ENCODE results near the gene SCML2. TPM values are rescaled to one million over a fixed set of nuclear protein-coding genes. Genes with fewer than 3 reads are reported as not detected.
"Not testable (repeated sequence)": the region's sequence is repeated elsewhere in the genome, so short reads cannot be mapped to it uniquely, and the experiment has no call there.

The SCML2 gene
- polyA plus RNA-seq (2013, experiment 1 of 2; ENCODE audit: insufficient read length), result 3.1 TPM
- 2.4 TPM for polyA plus RNA-seq (2013, experiment 2 of 2; ENCODE audit: insufficient read length)

DNA sequence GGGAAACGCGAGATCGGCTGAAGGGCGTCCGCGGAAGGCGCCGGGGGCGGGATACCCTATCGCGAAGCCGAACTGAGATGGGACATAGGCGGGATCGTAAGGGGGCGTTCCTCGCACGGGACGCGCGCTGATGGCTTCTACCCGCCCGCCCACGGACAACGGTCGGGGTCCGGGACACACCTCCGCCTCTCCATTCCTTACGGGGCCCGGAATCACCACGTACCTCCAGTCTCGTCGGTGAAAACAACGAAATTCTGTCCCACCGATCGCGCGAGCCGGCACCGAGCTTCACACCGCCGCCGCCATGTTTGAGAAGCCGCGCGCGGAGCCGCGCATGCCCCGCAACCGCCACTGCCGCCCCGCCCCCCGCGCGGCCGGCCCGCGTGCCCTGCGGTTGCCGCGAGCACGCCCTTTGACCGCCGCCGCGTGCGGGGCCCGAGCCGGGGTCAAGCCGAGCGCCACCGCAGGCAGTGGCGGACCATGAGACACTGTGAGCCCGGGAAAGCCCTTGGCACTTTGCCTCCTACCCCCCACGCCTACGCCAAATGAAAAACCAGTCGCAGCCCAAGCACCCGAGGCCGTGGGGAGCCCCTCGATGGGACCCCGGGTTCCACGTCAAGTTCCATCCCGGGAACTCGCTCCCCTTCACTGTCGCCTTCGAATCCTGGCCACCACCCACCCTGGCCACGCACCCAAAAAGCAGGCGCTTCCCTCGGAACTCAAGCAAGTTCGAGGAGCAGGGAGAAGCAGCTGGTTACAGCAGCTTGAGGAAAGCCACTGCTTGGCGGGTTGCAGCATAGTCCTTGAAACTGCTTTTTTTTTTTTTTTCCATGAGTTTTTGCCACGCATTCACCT is at the start of gene SCML2:
SCML2 (minus strand) TSS at position 320 of the 855 bp plus-strand sequence. CDS start 20,617 bp downstream, outside the sequence.
- DNase-seq, result peak; percentile 33

DNA sequence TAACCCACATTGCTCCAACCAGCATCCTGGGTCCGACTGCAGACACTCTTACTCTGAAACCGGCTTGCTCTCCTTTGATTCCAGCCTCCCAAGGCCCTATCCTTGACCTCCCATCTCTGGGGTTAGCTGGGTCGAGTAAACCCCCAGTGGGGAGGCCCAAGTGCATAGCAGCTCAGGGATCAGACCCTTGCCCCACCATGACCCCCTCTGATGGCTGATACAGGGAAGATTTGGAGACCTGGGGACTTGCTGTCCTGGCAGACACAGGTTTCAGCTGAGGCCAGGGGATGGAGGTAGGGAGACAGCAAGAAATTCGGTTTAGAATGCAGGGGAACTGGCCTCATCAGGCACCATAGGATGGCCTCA is 47.3 kb upstream of the SCML2 start:
- DNase-seq, result no peak

DNA sequence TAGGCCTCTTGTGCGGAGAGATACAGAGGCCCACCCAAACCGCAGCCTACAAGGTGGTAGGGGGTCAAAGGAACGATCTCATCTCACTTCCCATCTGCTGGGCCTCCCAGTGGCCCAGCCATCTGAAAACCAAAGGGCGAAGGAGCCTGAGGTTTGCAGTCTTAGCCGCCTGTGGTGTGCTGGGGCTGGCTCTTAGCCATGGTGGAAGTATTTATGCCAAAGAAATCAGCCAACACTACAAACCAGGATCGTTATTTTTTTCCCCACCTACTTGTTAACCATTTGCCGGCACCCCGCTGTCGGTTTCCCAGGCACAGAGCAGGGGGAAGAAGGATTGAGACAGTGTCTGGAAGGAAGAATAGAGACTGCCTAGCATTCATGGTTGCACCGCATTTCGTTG is 40.0 kb upstream of the SCML2 start:
- no peak for DNase-seq

DNA sequence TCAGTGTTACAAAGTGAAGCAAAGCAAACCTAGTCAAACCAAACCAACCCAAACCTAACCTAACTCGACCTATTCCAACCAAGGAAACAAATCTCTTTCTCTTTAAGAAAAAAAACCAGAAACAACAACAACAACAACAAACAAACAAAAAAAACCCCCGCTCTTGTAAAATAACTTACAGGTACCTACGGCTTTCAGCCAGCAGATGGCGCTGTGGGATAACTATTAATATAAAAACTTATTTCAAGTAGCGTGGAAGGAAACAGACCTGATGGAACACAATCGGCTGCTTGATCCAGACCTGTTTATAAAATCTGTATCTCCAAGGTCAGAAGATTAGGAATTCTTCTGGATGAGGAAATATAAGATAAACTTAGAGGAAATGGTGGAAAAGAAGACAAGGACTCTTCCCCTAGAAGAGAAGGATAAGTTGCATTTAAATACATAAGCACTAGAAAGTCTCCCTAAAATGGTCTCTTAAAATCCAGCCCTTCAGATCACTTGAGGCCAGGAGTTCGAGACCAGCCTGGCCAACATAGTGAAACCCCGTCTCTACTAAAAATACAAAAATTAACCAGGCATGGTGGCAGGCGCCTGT is 36.6 kb upstream of the SCML2 start:
- DNase-seq, result peak; percentile 34

DNA sequence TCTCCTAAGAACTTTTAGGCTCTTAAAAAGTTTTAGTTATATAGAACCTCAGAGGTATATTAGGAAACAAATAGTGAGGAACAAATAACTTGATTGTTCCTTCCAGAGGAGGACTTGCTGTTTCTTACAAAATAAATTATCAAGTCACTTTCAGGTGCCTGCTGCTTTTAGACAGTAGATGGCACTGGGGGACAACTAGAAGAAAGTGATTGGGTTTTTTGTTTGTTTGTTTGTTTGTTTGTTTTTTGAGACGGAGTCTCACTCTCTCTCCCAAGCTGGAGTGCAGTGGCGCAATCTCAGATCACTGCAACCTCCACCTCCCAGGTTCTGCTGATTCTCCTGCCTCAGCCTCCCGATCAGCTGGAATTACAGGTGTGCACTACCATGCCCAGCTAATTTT is 35.5 kb upstream of the SCML2 start:
- no peak for DNase-seq

DNA sequence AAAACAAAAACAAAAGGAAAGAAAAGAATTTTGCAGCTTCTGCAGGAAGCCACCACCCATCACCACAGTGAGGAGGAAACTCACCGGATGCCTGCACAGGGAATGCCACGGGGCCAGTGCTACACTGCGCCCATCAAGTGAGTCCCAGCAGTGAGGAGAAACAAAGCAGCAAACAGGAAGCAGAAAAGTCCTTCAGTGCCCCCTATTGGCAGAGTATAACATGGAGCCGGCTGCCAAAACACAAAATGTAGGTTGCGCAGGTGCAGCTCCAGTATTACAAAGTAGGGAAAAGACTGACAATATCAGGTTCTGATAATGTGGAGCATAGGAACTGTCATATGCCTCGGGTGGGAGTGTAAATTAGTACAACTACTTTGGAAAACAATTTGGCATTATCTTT is 23.3 kb upstream of the SCML2 start:
- DNase-seq, result peak; percentile 12

DNA sequence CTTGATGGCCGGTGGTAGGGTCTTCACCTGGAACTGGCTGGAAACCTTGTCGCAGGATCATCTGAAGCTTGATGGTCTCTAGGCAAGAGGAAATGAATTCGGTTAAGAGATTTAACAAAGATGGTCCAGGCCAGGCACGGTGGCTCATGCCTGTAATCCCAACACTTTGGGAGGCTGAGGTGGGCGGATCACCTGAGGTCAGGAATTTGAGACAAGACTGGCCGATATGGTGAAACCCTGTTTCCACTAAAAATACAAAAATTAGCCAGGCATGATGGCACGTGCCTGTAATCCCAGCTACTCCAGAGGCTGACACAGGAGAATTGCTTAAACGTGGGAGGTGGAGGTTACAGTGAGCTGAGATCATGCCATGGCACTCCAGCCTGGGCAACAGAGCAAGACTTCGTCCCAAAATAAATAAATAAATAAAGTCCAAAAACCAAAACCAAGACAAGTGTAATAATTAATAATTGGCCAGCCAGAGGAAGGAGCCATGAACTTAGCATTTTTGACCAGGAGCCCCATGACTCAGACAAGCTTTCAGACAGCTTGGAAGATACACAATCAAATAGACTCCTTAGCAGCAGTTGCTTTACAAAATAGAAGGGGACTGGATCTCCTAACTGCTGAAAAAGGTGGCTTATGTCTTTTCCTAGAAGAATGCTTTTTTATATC is 20.8 kb upstream of the SCML2 start:
- DNase-seq, result not testable (repeated sequence)

DNA sequence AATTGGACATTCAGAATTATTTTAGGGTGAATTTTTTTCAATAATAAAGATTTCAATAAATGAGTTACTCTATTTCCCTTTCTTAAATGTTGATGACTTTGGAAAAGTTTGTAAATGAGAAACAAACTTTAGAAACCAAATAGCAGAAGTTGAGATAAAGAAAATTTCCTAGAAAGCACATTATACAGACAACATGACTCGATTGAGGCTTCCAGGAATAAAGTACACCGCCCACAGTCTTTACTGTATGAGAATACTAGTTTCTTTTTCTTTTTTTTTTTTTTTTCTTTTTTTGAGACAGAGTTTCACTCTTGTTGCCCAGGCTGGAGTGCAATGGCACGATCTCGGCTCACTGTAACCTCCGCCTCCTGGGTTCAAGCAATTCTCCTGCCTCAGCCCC is 14.6 kb upstream of the SCML2 start:
- DNase-seq, result not testable (repeated sequence)

DNA sequence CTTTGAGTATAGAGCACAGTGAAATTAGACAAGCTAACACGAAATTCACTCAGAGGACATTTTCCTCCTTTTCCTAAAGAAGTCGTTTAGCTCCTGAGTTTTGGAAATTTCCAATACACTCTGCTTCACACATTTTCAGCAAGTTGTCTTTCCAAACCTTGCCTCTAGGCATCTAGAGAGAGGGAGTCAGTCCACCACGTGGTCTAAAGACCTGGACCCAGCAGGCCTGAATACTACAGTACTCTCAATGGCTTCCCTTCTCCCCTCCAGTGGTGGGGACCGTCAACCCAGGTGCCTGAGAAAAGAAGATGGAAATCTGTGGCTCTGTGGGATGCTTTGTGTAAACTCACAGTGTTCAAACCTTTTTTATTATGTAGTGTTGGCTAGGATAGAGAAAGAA is 13.9 kb upstream of the SCML2 start:
- no peak for DNase-seq

DNA sequence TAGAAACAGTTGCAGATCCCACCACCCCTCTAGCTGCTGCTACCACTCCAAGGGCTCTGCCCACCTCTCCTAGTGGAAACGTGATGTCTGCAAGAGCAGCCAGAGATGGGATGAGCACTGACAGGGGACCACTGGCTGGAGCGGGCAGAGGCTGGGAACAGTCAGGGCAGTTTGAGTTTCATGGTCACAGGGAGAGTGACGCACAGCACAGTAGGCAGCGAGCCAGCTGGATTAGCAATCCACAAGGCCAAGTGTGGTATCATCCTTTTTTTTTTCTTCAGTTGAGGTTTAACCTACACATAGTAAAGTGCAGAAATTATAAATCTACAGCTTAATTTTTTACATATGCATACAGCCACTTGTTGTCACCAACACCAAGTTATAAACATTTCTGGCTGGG is 6.4 kb upstream of the SCML2 start:
- no peak for DNase-seq

DNA sequence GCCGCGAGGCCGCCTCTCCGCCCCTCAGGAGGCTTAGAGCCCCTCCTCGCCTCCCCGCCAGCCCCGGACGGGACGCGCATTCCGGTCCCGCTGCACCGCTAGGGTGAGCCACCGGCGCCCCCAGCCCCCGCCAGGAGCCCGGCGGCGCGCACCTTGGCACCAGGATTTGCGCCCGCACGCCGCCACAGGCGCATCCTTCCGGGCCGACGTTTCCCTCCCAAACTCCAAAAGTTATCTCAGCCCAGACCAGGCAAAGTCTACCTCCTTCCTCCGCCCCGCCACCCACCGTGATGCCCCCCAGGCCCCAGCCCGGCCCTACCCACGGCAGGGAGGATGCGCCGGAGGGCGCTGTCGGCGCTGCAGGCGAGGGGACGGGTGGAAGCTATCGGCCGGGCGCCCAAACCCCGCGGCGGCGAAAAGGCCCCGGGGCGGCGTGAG is 538 bp downstream of the SCML2 start:
- no peak for DNase-seq

DNA sequence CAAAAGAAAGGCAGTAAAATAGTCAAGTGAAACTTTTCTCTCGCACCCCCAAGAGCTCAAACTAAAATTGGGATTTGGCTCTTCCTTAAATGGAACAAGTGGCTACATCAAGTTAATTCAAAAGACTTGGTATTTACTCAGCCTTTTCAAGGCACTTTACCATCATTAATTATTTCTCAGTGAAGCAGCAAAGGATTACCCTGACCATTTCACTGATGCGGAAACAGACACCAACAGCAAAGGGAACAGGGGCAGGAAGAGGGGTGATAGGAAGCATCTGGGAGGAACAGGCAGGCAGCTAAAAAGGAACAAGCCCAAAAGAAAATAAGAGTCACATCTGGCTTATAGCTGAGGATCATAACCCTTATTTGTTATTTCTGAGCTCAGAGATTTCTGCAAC is 2.7 kb downstream of the SCML2 start:
- DNase-seq, result no peak

DNA sequence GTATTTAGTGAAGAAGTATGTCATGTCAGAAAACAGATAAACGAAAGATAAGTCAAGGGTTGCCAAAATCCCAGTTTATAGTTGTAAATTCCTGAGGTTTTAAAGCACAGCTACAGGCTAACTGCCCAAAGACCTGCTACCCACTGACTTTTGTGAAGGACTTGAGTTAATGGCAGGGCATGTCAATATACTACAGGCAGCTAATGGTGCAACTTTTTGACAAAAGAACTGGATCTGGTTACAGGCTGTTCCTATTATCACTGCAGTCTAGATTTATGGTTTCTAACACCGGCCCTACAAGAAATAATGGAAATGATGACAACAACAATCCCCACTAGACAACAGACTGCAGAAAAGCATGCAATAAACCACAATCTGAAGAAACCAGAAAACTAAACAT is 6.4 kb downstream of the SCML2 start:
- peak; percentile 5 for DNase-seq

DNA sequence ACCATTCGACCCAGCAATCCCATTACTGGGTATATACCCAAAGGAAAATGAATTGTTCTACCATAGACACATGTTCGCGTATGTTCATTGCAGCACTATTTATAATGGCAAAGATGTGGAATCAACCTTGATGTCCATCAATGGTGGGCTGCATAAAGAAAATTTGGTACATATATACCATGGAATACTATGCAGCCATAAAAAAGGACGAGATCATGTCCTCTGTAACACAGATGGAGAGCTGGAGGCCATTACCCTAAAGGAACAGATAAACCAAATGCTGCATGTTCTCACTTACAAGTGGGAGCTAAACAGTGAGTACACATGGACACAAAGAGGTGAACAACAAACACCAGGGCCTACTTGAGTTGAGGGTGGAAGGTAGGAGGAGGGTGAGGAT is 45.1 kb downstream of the SCML2 start:
- DNase-seq, result no peak

DNA sequence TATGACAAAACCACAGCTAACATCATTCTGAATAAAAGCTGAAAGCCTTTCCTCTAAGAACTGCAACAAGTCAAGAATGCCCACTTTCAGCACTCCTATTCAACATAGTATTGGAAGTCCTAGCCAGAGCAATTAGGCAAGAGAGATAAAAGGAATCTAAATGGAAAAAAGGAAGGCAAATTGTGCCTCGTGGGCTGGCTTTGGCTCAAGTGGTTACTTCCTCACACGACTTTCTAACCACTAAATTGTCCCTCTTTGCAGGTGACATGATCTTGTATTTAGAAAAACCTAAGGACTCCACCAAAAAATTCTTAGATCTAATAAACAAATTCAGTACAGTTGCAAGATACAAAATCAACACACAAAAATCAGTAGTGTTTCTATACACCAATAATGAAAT is 57.2 kb downstream of the SCML2 start:
- DNase-seq, result no peak

DNA sequence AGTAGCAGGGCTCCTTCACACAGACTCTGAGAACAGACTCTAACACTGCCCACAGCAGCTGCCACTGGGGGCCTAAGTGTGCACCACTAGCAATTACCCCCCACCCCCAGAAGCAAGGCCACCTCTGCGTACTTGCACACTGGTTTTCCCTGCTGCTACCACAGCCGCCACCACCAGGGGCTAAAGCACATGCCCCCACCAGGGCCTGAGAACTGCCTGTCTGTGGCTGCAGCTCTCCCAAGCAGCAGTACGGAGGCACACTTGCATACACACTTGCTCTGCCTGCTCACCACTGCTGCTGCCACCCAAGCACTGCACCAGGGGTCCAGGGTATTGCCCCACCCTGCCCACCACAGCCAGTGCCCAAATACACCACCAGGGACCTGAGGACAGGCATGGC is 59.6 kb downstream of the SCML2 start:
- DNase-seq, result no peak

DNA sequence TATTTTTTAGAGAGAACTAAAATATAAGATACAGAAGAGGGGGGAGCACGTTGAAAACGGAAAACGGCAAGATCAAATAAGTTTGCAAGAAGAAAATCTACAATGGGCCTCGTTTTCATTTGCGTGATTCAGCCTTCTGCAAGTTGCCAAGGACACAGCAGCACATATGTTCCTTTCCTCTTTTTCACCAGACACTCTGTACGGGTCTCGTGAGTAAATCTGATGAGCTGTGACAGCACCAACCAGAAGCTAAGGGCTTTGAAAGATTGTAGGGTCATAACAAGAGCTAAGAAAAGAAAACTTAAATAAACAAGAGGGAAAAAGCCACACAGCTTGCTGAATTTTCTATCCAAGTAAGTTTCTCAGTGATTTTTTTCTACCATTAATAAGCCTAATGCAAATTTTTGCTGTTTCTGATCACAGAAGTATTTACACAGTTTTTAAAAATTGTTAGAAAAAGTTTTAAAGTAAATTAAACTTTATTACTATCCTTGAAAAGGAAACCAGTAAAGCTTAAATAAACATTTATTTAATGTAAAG is 63.4 kb downstream of the SCML2 start:
- DNase-seq, result peak; percentile 28

DNA sequence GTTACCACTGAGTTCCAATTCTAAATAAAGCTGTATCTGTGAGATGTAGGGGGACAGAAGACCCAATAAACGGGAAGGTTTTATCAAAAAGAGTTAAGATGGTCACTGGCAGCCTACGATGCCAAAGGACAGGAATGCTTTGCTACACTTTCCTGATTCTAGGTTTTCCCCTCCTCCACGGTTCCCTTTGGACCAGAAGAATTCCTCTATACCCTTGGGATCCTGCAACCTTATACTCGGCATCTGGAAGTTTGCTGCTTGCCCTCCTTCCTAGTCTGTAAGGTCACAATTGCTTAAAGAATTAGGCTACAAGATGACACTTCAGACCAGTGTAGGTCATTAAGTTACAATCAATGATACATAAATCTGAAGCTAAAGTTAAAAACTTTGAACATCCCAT is 64.3 kb downstream of the SCML2 start:
- DNase-seq, result peak; percentile 17

DNA sequence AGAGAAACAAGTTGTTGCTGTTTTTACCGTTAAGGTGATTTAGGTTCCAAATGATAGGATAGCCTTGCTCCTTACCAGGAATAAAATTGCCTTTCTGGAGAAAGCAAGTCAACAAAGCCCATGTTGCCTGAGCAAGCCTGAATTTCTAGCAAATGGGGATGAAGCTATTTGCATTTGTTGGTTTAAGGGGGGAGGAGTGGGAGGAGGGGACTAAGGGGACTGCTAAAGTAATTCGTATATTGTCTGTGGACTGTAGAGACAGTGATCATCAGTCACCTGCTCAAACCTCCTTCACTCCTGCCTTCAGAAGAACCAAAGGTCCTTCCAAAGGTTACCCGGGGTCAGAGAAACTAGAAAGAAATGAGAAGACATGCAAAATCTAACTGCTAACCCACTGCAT is 65.8 kb downstream of the SCML2 start:
- no peak for DNase-seq

DNA sequence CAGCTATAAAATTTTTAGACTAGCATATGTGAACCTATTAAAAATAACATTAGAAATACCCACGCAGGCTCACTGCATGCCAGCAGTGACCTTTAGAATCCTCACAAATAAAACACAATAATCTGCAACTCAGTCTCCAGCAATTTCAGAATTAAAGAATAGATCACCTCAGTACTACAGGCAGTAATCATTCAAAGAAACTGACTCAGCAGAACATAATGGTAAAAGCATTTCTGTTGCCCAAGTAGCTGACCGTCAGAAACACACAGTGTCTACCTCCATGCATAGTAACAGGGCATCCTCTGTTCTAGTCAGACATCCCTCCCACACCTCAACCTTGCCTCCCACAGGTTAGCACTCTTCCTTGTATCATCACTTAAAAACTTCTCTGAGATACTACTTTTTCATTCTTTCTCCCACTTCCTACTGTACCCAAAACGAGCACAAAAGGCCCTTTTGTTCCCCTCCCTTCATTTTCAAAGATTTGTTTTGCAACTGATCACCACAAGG is 68.1 kb downstream of the SCML2 start:
- no peak for DNase-seq

DNA sequence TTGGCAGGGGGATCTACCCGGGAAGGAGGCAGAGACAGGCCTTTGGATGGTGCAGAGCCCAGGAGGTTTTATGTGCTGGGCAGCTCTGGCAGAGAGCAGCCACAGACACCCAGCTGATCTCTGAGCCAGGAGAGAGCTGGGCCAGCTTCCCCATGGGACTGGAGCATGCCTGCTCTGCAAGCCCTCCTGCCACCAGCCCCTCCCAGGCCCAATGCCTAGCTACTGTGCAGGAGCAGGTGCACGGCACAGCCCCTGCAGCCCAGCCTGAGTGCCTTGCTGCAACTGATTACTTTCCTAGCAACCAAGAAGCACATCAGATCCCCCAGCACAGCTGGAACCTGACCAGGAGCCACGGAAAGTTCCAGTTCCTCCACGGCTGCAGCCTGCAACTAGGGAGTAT is 76.0 kb downstream of the SCML2 start:
- no peak for DNase-seq

DNA sequence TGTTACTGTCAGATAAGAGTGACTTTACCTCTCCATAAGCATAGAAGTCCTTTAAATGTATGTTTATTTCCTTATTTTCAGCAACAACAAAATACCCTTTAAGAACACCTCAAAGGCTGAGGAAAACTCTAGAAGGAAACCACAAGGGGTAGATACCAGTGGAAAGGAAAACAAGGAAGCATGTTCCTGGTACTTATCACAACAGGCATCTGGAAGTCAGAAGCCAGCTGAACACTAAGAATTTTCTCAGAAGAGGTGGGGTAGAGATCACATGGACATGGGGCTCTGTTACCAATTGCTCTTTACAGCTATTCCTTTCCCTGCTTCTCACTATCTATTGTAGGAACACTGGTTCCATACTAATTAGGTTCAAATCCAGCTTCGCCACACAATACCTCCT is 82.3 kb downstream of the SCML2 start:
- no peak for DNase-seq

DNA sequence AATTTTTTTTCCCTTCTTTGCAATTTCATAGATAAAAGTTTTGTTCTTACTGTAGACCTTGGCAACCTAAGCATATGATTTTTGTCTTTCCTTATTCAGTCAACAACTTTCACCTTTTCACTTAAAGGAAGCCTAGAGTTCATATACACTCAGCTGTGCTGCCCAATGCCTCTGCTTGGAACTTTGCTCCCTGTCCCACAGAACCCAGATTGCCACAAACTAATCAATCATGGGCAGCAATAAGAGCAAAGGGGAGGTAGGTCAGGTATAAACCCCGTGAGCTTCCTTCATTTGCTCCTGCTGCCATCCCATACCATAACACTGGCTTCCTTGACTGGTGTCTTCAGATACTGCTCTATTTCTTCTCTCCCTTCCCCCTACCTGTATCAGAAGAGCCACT is 82.8 kb downstream of the SCML2 start:
- no peak for DNase-seq
